B cell (primary cell): ENCODE results near the gene DOCK3.

Experiments used
- CTCF ChIP-seq: fragments of 200-600 bp; IDR thresholded peaks from one replicate; pipeline ENCODE4 v1.8.0; 2022; ENCODE audit warnings: antibody characterized with exemption, mild to moderate bottlenecking
- EZH2 ChIP-seq: IDR thresholded peaks from 2 replicates; pipeline ENCODE4 v1.6.1; 2012; ENCODE audit warnings: borderline replicate concordance, low read depth, mild to moderate bottlenecking, moderate library complexity, low read length; ENCODE audit not compliant: insufficient read depth, poor library complexity, severe bottlenecking

- no peak for TF ChIP-seq CTCF
- TF ChIP-seq EZH2: no peak
Observed at GRCh38 chr3:50650018-50650417, 24.7 kb upstream of the DOCK3 start.
